ENCODE data around the gene BST1.

- no peak for TF ChIP-seq FOXP1 (CRISPR knock-in tag; IDR thresholded peaks at IDR 0.05; ENCODE audit: borderline replicate concordance)
- TF ChIP-seq, protein P1, sequence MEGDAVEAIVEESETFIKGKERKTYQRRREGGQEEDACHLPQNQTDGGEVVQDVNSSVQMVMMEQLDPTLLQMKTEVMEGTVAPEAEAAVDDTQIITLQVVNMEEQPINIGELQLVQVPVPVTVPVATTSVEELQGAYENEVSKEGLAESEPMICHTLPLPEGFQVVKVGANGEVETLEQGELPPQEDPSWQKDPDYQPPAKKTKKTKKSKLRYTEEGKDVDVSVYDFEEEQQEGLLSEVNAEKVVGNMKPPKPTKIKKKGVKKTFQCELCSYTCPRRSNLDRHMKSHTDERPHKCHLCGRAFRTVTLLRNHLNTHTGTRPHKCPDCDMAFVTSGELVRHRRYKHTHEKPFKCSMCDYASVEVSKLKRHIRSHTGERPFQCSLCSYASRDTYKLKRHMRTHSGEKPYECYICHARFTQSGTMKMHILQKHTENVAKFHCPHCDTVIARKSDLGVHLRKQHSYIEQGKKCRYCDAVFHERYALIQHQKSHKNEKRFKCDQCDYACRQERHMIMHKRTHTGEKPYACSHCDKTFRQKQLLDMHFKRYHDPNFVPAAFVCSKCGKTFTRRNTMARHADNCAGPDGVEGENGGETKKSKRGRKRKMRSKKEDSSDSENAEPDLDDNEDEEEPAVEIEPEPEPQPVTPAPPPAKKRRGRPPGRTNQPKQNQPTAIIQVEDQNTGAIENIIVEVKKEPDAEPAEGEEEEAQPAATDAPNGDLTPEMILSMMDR (IDR thresholded peaks at IDR 0.05) = no peak
- TF ChIP-seq ESRRA (CRISPR knock-in tag; IDR thresholded peaks at IDR 0.05; ENCODE audit: borderline replicate concordance) = no peak
- no peak for TF ChIP-seq AFF4 (CRISPR knock-in tag; IDR thresholded peaks at IDR 0.05; ENCODE audit: borderline replicate concordance)
- TF ChIP-seq FOXK1 (CRISPR knock-in tag; IDR thresholded peaks at IDR 0.05) = no peak
- TF ChIP-seq, protein P2, sequence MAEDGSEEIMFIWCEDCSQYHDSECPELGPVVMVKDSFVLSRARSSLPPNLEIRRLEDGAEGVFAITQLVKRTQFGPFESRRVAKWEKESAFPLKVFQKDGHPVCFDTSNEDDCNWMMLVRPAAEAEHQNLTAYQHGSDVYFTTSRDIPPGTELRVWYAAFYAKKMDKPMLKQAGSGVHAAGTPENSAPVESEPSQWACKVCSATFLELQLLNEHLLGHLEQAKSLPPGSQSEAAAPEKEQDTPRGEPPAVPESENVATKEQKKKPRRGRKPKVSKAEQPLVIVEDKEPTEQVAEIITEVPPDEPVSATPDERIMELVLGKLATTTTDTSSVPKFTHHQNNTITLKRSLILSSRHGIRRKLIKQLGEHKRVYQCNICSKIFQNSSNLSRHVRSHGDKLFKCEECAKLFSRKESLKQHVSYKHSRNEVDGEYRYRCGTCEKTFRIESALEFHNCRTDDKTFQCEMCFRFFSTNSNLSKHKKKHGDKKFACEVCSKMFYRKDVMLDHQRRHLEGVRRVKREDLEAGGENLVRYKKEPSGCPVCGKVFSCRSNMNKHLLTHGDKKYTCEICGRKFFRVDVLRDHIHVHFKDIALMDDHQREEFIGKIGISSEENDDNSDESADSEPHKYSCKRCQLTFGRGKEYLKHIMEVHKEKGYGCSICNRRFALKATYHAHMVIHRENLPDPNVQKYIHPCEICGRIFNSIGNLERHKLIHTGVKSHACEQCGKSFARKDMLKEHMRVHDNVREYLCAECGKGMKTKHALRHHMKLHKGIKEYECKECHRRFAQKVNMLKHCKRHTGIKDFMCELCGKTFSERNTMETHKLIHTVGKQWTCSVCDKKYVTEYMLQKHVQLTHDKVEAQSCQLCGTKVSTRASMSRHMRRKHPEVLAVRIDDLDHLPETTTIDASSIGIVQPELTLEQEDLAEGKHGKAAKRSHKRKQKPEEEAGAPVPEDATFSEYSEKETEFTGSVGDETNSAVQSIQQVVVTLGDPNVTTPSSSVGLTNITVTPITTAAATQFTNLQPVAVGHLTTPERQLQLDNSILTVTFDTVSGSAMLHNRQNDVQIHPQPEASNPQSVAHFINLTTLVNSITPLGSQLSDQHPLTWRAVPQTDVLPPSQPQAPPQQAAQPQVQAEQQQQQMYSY (CRISPR knock-in tag; IDR thresholded peaks at IDR 0.05) = no peak
- no peak for TF ChIP-seq CREB1 (CRISPR knock-in tag; IDR thresholded peaks at IDR 0.05)
- no peak for TF ChIP-seq JUN (CRISPR knock-in tag; IDR thresholded peaks at IDR 0.05)
- no peak for TF ChIP-seq ATF2 (CRISPR knock-in tag; IDR thresholded peaks at IDR 0.05; ENCODE audit: borderline replicate concordance, low read depth)
- no peak for TF ChIP-seq NR2C2 (CRISPR knock-in tag; IDR thresholded peaks at IDR 0.05)
- TF ChIP-seq, protein P3, sequence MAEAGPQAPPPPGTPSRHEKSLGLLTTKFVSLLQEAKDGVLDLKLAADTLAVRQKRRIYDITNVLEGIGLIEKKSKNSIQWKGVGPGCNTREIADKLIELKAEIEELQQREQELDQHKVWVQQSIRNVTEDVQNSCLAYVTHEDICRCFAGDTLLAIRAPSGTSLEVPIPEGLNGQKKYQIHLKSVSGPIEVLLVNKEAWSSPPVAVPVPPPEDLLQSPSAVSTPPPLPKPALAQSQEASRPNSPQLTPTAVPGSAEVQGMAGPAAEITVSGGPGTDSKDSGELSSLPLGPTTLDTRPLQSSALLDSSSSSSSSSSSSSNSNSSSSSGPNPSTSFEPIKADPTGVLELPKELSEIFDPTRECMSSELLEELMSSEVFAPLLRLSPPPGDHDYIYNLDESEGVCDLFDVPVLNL (CRISPR knock-in tag; IDR thresholded peaks at IDR 0.05; ENCODE audit: borderline replicate concordance, low read depth) = no peak
- TF ChIP-seq TP53 (CRISPR knock-in tag; IDR thresholded peaks at IDR 0.05) = no peak
- TF ChIP-seq, protein P4, sequence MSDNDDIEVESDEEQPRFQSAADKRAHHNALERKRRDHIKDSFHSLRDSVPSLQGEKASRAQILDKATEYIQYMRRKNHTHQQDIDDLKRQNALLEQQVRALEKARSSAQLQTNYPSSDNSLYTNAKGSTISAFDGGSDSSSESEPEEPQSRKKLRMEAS (CRISPR knock-in tag; IDR thresholded peaks at IDR 0.05) = no peak
- no peak for TF ChIP-seq ZNF138 (CRISPR knock-in tag; conservative IDR thresholded peaks at IDR 0.05)
Measured at GRCh38 chr4:15779306-15779705, 76.4 kb downstream of the BST1 start.

Measured in WTC11 (cell line).